Lower lobe of right lung (tissue), 2 donors: ENCODE results near the gene DLG5. TPM values are rescaled to one million over a fixed set of nuclear protein-coding genes. Genes with fewer than 3 reads are reported as not detected.

ENCODE experiments used
- ATAC-seq, 2 donors: fragments of 200-7000 bp; cut with Tn5 transposase; one replicate each; pipeline ENCODE4 v1.9.1; 2020 to 2022; ENCODE audit warnings: mild to moderate bottlenecking in 2 of 2, moderate library complexity in 2 of 2
- DNase-seq: peaks from one replicate; pipeline ENCODE4 v3.0.0-alpha.2; 2020
- H3K27ac ChIP-seq: fragments of 200-600 bp; one replicate; pipeline ENCODE4 v1.8.0; 2022
- H3K27me3 ChIP-seq: fragments of 200-600 bp; one replicate; pipeline ENCODE4 v1.8.0; 2022; ENCODE audit warnings: low read depth
- H3K36me3 ChIP-seq: fragments of 200-600 bp; one replicate; pipeline ENCODE4 v1.8.0; 2022; ENCODE audit warnings: mild to moderate bottlenecking
- H3K4me1 ChIP-seq: fragments of 200-600 bp; one replicate; pipeline ENCODE4 v1.8.0; 2022
- H3K4me3 ChIP-seq: fragments of 200-600 bp; one replicate; pipeline ENCODE4 v1.8.0; 2022; ENCODE audit warnings: mild to moderate bottlenecking
- H3K9me3 ChIP-seq: fragments of 200-600 bp; one replicate; pipeline ENCODE4 v1.8.0; 2022
- CTCF ChIP-seq: fragments of 200-600 bp; IDR thresholded peaks from one replicate; pipeline ENCODE4 v1.8.0; 2022; ENCODE audit warnings: antibody characterized with exemption, mild to moderate bottlenecking
- intact Hi-C: fragments of 100-400 bp; cut with DNase I; formaldehyde crosslinking; loops from one replicate; pipeline ENCODE4 v1.11.0; 2022
- total RNA-seq: library from RNA; stranded (reverse); fragmentation: NEBNext Ultra II Directional; extraction: Animal tissue kit (Norgen Biotek cat#: 25700); gene quantifications from one replicate; pipeline ENCODE4 v1.2.1, GENCODE V29; 2021
- donor health status: DM: no; HTN: yes; CAD: no; lungs with severe emphysema.

The DLG5 gene
- total RNA-seq, 1 donor from 2014 or later = 18.7 TPM

- no peak for ATAC-seq
- DNase-seq = no peak
- Histone ChIP-seq H3K36me3 (no peaks in the 10 kb centered on the region), H3K9me3 (no peaks in the 10 kb centered on the region), H3K4me1 (no peaks in the 10 kb centered on the region), H3K27ac (no peak overlapping the region), H3K4me3 (no peak overlapping the region), H3K27me3 (no peaks in the 10 kb centered on the region)
- TF ChIP-seq CTCF = no peak
- intact Hi-C loops = no loop called here
Observed at GRCh38 chr10:77936697-77937567, 10.4 kb upstream of the DLG5 start.

GRCh38 chr10:77932016-77932715 is 5.6 kb upstream of the DLG5 start:
- TF ChIP-seq CTCF = no peak
- no peaks in the 10 kb centered on the region for H3K9me3 ChIP-seq
- H3K36me3 ChIP-seq = no peaks in the 10 kb centered on the region
- H3K27ac ChIP-seq = no peak overlapping the region
- H3K27me3 ChIP-seq = no peaks in the 10 kb centered on the region
- H3K4me1 ChIP-seq = peaks cover 7% of the 10 kb centered on the region
- no peak overlapping the region for H3K4me3 ChIP-seq
- intact Hi-C loops = no loop called here
- DNase-seq (no peak), ATAC-seq (no peak)

GRCh38 chr10:77927402-77928246 is 1.1 kb upstream of the DLG5 start:
- intact Hi-C loops = no loop called here
- Histone ChIP-seq H3K9me3 (no peaks in the 10 kb centered on the region), H3K27ac (peak overlapping the region; percentile 18), H3K4me3 (peak overlapping the region; percentile 90), H3K36me3 (no peaks in the 10 kb centered on the region), H3K4me1 (peaks cover 29% of the 10 kb centered on the region), H3K27me3 (no peaks in the 10 kb centered on the region)
- DNase-seq = no peak
- ATAC-seq = no peak
- no peak for TF ChIP-seq CTCF

- intact Hi-C loops = no loop called here
- peak; percentile 67 to 78 for ATAC-seq
- H3K27me3 ChIP-seq = no peaks in the 10 kb centered on the region
Observed at GRCh38 chr10:77925795-77926565, 575 bp downstream of the DLG5 start.

More at GRCh38 chr10:77925795-77926565, 575 bp downstream of the DLG5 start:
- DNase-seq = peak; percentile 72
- H3K4me1 ChIP-seq = peaks cover 29% of the 10 kb centered on the region
- no peaks in the 10 kb centered on the region for H3K36me3 ChIP-seq
- no peaks in the 10 kb centered on the region for H3K9me3 ChIP-seq
- no peak for TF ChIP-seq CTCF
- H3K4me3 ChIP-seq = peak overlapping the region; percentile 90
- peak overlapping the region; percentile 65 for H3K27ac ChIP-seq
